Pericardium fibroblast (primary cell): ENCODE results near the gene EDA. TPM values are rescaled to one million over a fixed set of nuclear protein-coding genes. Genes with fewer than 3 reads are reported as not detected.

Experiments used
- total RNA-seq: library from RNA; depleted of rRNA; stranded (reverse); fragments of >200 nt; gene quantifications from 2 replicates; pipeline ENCODE4 v1.2.3, GENCODE V29; 2015

The EDA gene
- total RNA-seq: 3.1 and 4.1 TPM in 2 replicates

GRCh38 chrX:69615779-69616456 lies at the start of gene EDA:
EDA (plus strand) TSS chrX:69616113.

GRCh38 chrX:70049925-70050324 lies 434.0 kb downstream of the EDA start, which contains the start of gene AWAT2:
AWAT2 (minus strand) TSS chrX:70049938; CDS start chrX:70049932, 6 bp downstream.

GRCh38 chrX:70062076-70062475 lies 446.2 kb downstream of the EDA start, which contains the start of gene OTUD6A:
OTUD6A (plus strand) TSS chrX:70062457; CDS start chrX:70062525, 68 bp downstream.

Other genes with a start within 250 kb of the EDA start
- gene NALF2, start 111.8 kb upstream of the EDA start, total RNA-seq: 0.09 TPM in 1 of 2 replicates, not detected in the other